Lower leg skin (tissue), 4 donors: Measurements from ENCODE around the gene CHP2. TPM values are rescaled to one million over a fixed set of nuclear protein-coding genes. Genes with fewer than 3 reads are reported as not detected.

Source experiments
- DNase-seq, 2 donors: peaks; one replicate each; pipeline ENCODE4 v3.0.0-alpha.2; 2019; ENCODE audit warnings: low spot score in 2 of 2
- H3K4me3 ChIP-seq: fragments of 200-600 bp; sonication (generic); 2 replicates; pipeline ENCODE4 v1.5.1; 2017; ENCODE audit warnings: mild to moderate bottlenecking, low read depth; ENCODE audit not compliant: poor library complexity, severe bottlenecking
- CTCF ChIP-seq, 3 donors: fragments of 450-650 bp; IDR thresholded peaks; one replicate each; pipeline ENCODE4 v1.5.1; 2016; ENCODE audit warnings: antibody characterized with exemption in 3 of 3, mild to moderate bottlenecking in 3 of 3, moderate library complexity in 2 of 3
- POLR2A ChIP-seq, 2 donors: fragments of 450-650 bp; IDR thresholded peaks; one replicate each; pipeline ENCODE4 v1.6.1; 2016 to 2017; ENCODE audit warnings: antibody characterized with exemption in 2 of 2, mild to moderate bottlenecking in 1 of 2, moderate library complexity in 1 of 2
- WGBS, 2 donors: methylation state at CpG; one replicate each; pipeline ENCODE4 v1.1.5; 2018; 5-methylcytosine and 5-hydroxymethylcytosine counted together
- intact Hi-C: fragments of 100-400 bp; cut with DNase I; formaldehyde crosslinking; loops from one replicate; pipeline ENCODE4 v1.15.0; 2023; ENCODE audit warnings: low total_unique reads
- total RNA-seq, 4 donors: library from RNA; depleted of rRNA; stranded (reverse); fragments of >200 nt; gene quantifications; one replicate each; pipeline ENCODE4 v1.1.0, GENCODE V29; 2016

Gene CHP2
- total RNA-seq, 4 donors from 2014 or later = 120 to 176 (median 134) TPM

DNA sequence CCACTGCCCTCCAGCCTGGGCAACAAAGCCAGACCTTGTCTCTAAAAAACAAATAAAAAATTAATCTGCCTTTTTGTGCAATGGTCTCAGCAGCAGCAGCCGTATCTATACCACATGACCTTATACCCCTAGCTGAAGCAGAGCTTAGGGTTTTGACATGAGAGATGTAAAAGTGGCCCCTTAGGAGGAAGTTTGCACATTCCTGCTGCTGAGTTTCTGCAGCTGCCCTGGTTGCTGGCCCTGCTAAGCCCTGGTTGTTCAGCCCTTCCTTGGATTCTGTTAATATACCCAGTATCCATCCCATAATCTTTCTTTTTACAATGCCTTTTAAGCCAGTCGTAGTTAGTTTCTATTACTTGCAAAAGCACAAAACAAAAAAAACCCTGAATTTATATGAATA lies 48.0 kb downstream of the CHP2 start:
- no peak for TF ChIP-seq CTCF (IDR thresholded peaks at IDR 0.05)
- no peak for TF ChIP-seq POLR2A (IDR thresholded peaks at IDR 0.05)
- intact Hi-C loops = loop anchor here (10.0 kb wide), 1 partner anchor 48 kb away; the partner anchor contains the start of gene CHP2
- 61 to 65% methylated on average over 2 of the region's 2 CpGs for WGBS, 2 donors

DNA sequence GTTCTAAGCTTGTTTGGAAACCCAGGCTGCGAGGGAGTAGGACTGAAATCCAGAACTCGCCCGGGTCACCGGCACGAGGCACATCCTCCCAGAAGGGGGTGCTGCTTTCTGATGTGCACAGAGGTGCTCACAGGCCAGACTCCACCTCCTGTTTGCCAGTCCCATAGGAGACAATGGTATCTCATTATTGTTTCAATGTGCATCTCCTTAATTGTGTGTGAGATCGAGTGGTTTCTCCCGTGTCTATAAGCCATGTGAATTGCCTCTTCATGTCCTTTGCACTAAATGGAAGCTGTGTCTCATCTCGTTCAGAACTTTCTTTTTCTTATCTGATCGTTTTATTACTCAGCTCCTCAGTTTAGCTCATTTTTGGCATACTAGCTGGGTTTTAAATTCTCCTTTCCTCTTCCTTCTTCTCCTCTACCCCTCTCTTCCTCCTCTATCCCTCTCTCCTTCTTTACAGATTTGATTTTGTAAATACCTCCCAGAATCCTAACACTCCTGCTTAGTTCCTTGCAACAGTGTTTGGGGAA lies 48.8 kb downstream of the CHP2 start:
- H3K4me3 ChIP-seq = no peak overlapping the region
- DNase-seq = peak in 1 of 2 donors; percentile 28
- intact Hi-C loops = loop anchor here (10.0 kb wide), 1 partner anchor 49 kb away; the partner anchor contains the start of gene CHP2
- WGBS, 2 donors = 6% methylated on average over 9 of the region's 9 CpGs
- no peak for TF ChIP-seq CTCF (IDR thresholded peaks at IDR 0.05)

More for the DNA sequence above, 48.0 kb downstream of the CHP2 start:
- no peak for DNase-seq
- H3K4me3 ChIP-seq = no peak overlapping the region

DNA sequence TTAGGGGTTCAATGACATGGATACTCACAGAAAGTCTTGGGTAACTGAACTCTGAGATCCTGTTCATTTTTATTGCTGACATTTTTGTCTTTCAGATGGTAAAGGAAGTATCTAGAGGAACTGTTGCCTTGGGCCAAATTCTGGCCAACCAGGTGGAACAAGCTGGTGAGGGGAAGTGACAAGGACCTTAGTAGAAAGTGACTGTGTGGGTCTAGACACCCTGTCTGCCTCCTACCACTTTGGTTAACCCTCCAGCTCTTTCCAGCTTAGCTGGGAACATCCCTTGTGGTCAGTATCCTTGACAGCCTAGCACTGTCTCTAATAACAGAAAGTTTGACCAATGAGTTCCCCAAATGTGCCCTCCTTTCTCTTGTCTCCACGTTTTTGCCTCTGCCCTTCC lies 52.2 kb downstream of the CHP2 start:
- DNase-seq = peak in 1 of 2 donors; percentile 14
- WGBS, 2 donors = 38 to 44% methylated on average over 1 of the region's 1 CpG
- intact Hi-C loops = loop anchor here (5.0 to 10.0 kb wide), 2 partner anchors 52 to 205 kb away; partner anchors contain the start of gene CHP2
- TF ChIP-seq POLR2A (IDR thresholded peaks at IDR 0.05) (no peak), CTCF (IDR thresholded peaks at IDR 0.05) (no peak)
- H3K4me3 ChIP-seq = no peak overlapping the region

Other genes with a start within 250 kb of the CHP2 start
- gene GGA2, start 244.5 kb upstream of the CHP2 start, total RNA-seq = 10 to 100 TPM; 40.7 to 80.4 (median 61.4) TPM
- gene EARS2, start 197.7 kb upstream of the CHP2 start, total RNA-seq = 10 to 100 TPM; 16.8 to 27.1 (median 20.7) TPM
- gene UBFD1, start 197.3 kb upstream of the CHP2 start, total RNA-seq = 10 to 100 TPM; 32.5 to 61.3 (median 42.7) TPM
- gene NDUFAB1, start 158.7 kb upstream of the CHP2 start, total RNA-seq = 10 to 100 TPM; 47.8 to 77.8 (median 56.7) TPM
- gene PALB2, start 113.7 kb upstream of the CHP2 start, total RNA-seq = 10 to 100 TPM; 10.9 to 16.3 (median 13.0) TPM
- 10 to 100 TPM; 37.4 to 54.0 (median 46.7) TPM for gene DCTN5, start 113.6 kb upstream of the CHP2 start, total RNA-seq
- 1 to 10 TPM; 2.4 to 5.9 (median 4.4) TPM for gene PLK1, start 76.1 kb upstream of the CHP2 start, total RNA-seq
- 1 to 10 TPM in 1 of 4 donors, under 1 TPM in 3; 0.25 to 2.4 (median 0.49) TPM for gene ERN2, start 41.8 kb upstream of the CHP2 start, total RNA-seq
- 10 to 100 TPM in 2 of 4 donors, 1 to 10 TPM in 2; 7.4 to 21.6 (median 12.9) TPM for gene PRKCB, start 81.0 kb downstream of the CHP2 start, total RNA-seq